H1 (cell line): ENCODE results near the gene SHISA9. TPM values are rescaled to one million over a fixed set of nuclear protein-coding genes. Genes with fewer than 3 reads are reported as not detected.

Source experiments
- CTCF ChIA-PET: fragments of 300-600 bp; sonication (Branson Sonifier 250); formaldehyde crosslinking; loops from one replicate; lab custom pipeline; 2021; ENCODE audit not compliant: partially characterized antibody; lab: Charles Lee
- POLR2A ChIA-PET: fragments of 300-600 bp; sonication (Branson Sonifier 250); formaldehyde crosslinking; loops from one replicate; lab custom pipeline; 2021; ENCODE audit warnings: inconsistent platforms; ENCODE audit not compliant: partially characterized antibody; lab: Charles Lee
- DNase-seq, 2 experiments: peaks; one replicate each; pipeline versions ENCODE4 v3.0.0 to v3.0.0-alpha.2; 2010 to 2022; ENCODE audit warnings: low spot score in 2 of 2, low read depth in 1 of 2, mixed read lengths in 1 of 2
- FAIRE-seq: peaks from 2 replicates; lab custom pipeline; 2011; peaks lifted over from hg19 to GRCh38; lab: Jason Lieb, UNC
- H2AFZ ChIP-seq: 2 replicates; pipeline ENCODE4 v1.8.1; 2012; ENCODE audit warnings: low read length, inconsistent platforms
- H2AK5ac ChIP-seq: 2 replicates; pipeline ENCODE4 v1.6.1; 2013; ENCODE audit warnings: low read depth, low read length
- H2BK120ac ChIP-seq: replicated peaks from 2 replicates; pipeline ENCODE3; 2013; ENCODE audit warnings: low read depth, low read length, inconsistent platforms
- H2BK12ac ChIP-seq: 2 replicates; pipeline ENCODE4 v1.6.1; 2013; ENCODE audit warnings: low read depth, low read length
- H2BK15ac ChIP-seq: 2 replicates; pipeline ENCODE4 v1.6.1; 2013; ENCODE audit warnings: low read length
- H2BK20ac ChIP-seq: 2 replicates; pipeline ENCODE4 v1.6.1; 2013; ENCODE audit warnings: low read length
- H2BK5ac ChIP-seq: 2 replicates; pipeline ENCODE4 v1.6.1; 2013; ENCODE audit warnings: low read depth, low read length
- H3K14ac ChIP-seq: 2 replicates; pipeline ENCODE4 v1.6.1; 2013; ENCODE audit warnings: inconsistent platforms; ENCODE audit not compliant: insufficient read length
- H3K18ac ChIP-seq: 2 replicates; pipeline ENCODE4 v1.6.1; 2013; ENCODE audit warnings: low read length; ENCODE audit errors: extremely low read depth
- H3K23ac ChIP-seq: 2 replicates; pipeline ENCODE4 v1.6.1; 2013; ENCODE audit warnings: inconsistent platforms; ENCODE audit not compliant: insufficient read length
- H3K23me2 ChIP-seq: 2 replicates; pipeline ENCODE4 v1.6.1; 2013; ENCODE audit warnings: low read depth, low read length
- H3K27ac ChIP-seq: 2 replicates; pipeline ENCODE4 v1.6.1; 2011; ENCODE audit warnings: low read depth, low read length, inconsistent platforms
- H3K27me3 ChIP-seq, 4 experiments: replicated peaks in 1 of 4; 1 replicate in 1 of 4; 2 replicates in 3 of 4; pipeline versions ENCODE4 v1.6.1 to v1.8.1; 2011 to 2013; ENCODE audit warnings: low read length in 3 of 4, mild to moderate bottlenecking in 3 of 4, inconsistent platforms in 2 of 4, mixed read lengths in 2 of 4, moderate library complexity in 1 of 4; ENCODE audit not compliant: control insufficient read depth in 3 of 4, insufficient read depth in 3 of 4; ENCODE audit errors: extremely low read depth in 1 of 4
- H3K36me3 ChIP-seq, 4 experiments: 2 replicates each; pipeline versions ENCODE4 v1.6.1 to v1.8.1; 2011 to 2013; ENCODE audit warnings: mild to moderate bottlenecking in 4 of 4, low read length in 3 of 4, moderate library complexity in 2 of 4, control low read depth in 1 of 4, inconsistent platforms in 1 of 4; ENCODE audit not compliant: insufficient read depth in 4 of 4, control insufficient read depth in 2 of 4
- H3K4ac ChIP-seq: replicated peaks from 2 replicates; pipeline ENCODE3; 2013; ENCODE audit warnings: low read length, low read depth, mixed read lengths, inconsistent platforms; ENCODE audit not compliant: insufficient read length
- H3K4me1 ChIP-seq, 4 experiments: replicated peaks in 1 of 4; 1 replicate in 1 of 4; 2 replicates in 3 of 4; pipeline versions ENCODE4 v1.6.1 to v1.8.1; 2011 to 2013; ENCODE audit warnings: low read length in 3 of 4, inconsistent platforms in 2 of 4, mixed read lengths in 1 of 4; ENCODE audit not compliant: insufficient read depth in 4 of 4, control insufficient read depth in 3 of 4
- H3K4me2 ChIP-seq, 2 experiments: 2 replicates each; pipeline versions ENCODE4 v1.6.1 to v1.8.1; 2011 to 2013; ENCODE audit warnings: low read depth in 2 of 2, low read length in 2 of 2, control low read depth in 1 of 2, inconsistent platforms in 1 of 2, mild to moderate bottlenecking in 1 of 2; ENCODE audit not compliant: insufficient read depth in 1 of 2
- H3K4me3 ChIP-seq, 4 experiments: fragments of 200-600, 300-600 bp in 1 of 4; sonication (generic), shearing (Covaris generic), sonication (Bioruptor Twin) in 1 of 4; 2 replicates each; pipeline versions ENCODE4 v1.5.1 to v1.8.1; 2011 to 2016; ENCODE audit warnings: low read length in 4 of 4, low read depth in 3 of 4, control low read depth in 2 of 4, inconsistent platforms in 2 of 4, mild to moderate bottlenecking in 2 of 4, mixed read lengths in 1 of 4, moderate library complexity in 1 of 4; ENCODE audit not compliant: insufficient read depth in 2 of 4; ENCODE audit errors: extremely low read depth in 1 of 4
- H3K56ac ChIP-seq: replicated peaks from 2 replicates; pipeline ENCODE3; 2013; ENCODE audit warnings: low read depth, mild to moderate bottlenecking, mixed read lengths, low read length, inconsistent platforms; ENCODE audit not compliant: insufficient read length
- H3K79me1 ChIP-seq: 2 replicates; pipeline ENCODE4 v1.6.1; 2013; ENCODE audit warnings: low read depth, low read length, control low read depth
- H3K79me2 ChIP-seq, 2 experiments: 2 replicates each; pipeline versions ENCODE4 v1.6.1 to v1.8.1; 2012 to 2013; ENCODE audit warnings: low read length in 2 of 2, mild to moderate bottlenecking in 2 of 2, inconsistent platforms in 1 of 2; ENCODE audit not compliant: insufficient read depth in 2 of 2, control insufficient read depth in 1 of 2
- H3K9ac ChIP-seq, 4 experiments: replicated peaks in 1 of 4; 1 replicate in 1 of 4; 2 replicates in 3 of 4; pipeline versions ENCODE4 v1.6.1 to v1.8.1; 2011 to 2013; ENCODE audit warnings: low read depth in 3 of 4, low read length in 3 of 4, control low read depth in 2 of 4, mild to moderate bottlenecking in 2 of 4, moderate library complexity in 2 of 4, inconsistent platforms in 1 of 4; ENCODE audit errors: extremely low read depth in 1 of 4
- H3K9me3 ChIP-seq, 2 experiments: 2 replicates each; pipeline versions ENCODE4 v1.6.1 to v1.8.1; 2012 to 2013; ENCODE audit warnings: mild to moderate bottlenecking in 2 of 2, moderate library complexity in 2 of 2, control low read depth in 1 of 2, inconsistent platforms in 1 of 2, low read depth in 1 of 2, low read length in 1 of 2, mixed read lengths in 1 of 2; ENCODE audit not compliant: insufficient read depth in 2 of 2
- H4K20me1 ChIP-seq, 2 experiments: replicated peaks in 1 of 2; 2 replicates each; pipeline versions ENCODE3 to v1.8.1; 2011 to 2013; ENCODE audit warnings: inconsistent platforms in 2 of 2, low read length in 2 of 2, mild to moderate bottlenecking in 1 of 2; ENCODE audit not compliant: insufficient read depth in 2 of 2, control insufficient read depth in 1 of 2
- H4K5ac ChIP-seq: 2 replicates; pipeline ENCODE4 v1.6.1; 2013; ENCODE audit warnings: low read length, low read depth, mixed read lengths, inconsistent platforms; ENCODE audit not compliant: insufficient read length
- H4K8ac ChIP-seq: 2 replicates; pipeline ENCODE4 v1.8.0; 2013; ENCODE audit warnings: mild to moderate bottlenecking, moderate library complexity, low read length, inconsistent platforms; ENCODE audit not compliant: insufficient read depth; ENCODE audit errors: extremely low read depth
- H4K91ac ChIP-seq: replicated peaks from 2 replicates; pipeline ENCODE3; 2013; ENCODE audit warnings: low read length, mixed read lengths, inconsistent platforms; ENCODE audit not compliant: insufficient read length
- E2F6 ChIP-seq: IDR thresholded peaks from 2 replicates; pipeline ENCODE4 v1.6.1; 2012; ENCODE audit warnings: inconsistent platforms
- HDAC2 ChIP-seq, 2 experiments: fragments of 300-600 bp in 1 of 2; sonication (generic) in 1 of 2; IDR thresholded peaks; 2 replicates each; pipeline ENCODE4 v1.6.1; 2011 to 2012; ENCODE audit warnings: low read depth in 2 of 2, low read length in 2 of 2, mild to moderate bottlenecking in 2 of 2, moderate library complexity in 2 of 2, borderline replicate concordance in 1 of 2, inconsistent platforms in 1 of 2
- KDM5A ChIP-seq: fragments of 200-600 bp; IDR thresholded peaks from 2 replicates; pipeline ENCODE4 v1.7.1; 2012; ENCODE audit warnings: mild to moderate bottlenecking, low read length, inconsistent platforms, mixed read lengths
- SIN3A ChIP-seq, 2 experiments: IDR thresholded peaks in 1 of 2; conservative IDR thresholded peaks in 1 of 2; 2 replicates each; pipeline ENCODE4 v1.6.1; 2011 to 2012; ENCODE audit warnings: low read length in 2 of 2, improper control_type of control experiment in 1 of 2, low read depth in 1 of 2, mild to moderate bottlenecking in 1 of 2
- TBP ChIP-seq: IDR thresholded peaks from 2 replicates; pipeline ENCODE4 v1.6.1; 2011; ENCODE audit warnings: low read depth, low read length, improper control_type of control experiment
- TCF12 ChIP-seq: IDR thresholded peaks from 2 replicates; pipeline ENCODE4 v1.6.1; 2011; ENCODE audit warnings: low read depth, mild to moderate bottlenecking, low read length
- YY1 ChIP-seq: IDR thresholded peaks from 2 replicates; pipeline ENCODE4 v1.6.1; 2011; ENCODE audit warnings: low read depth, mild to moderate bottlenecking, low read length
- WGBS, 2 experiments: shearing (Covaris generic) in 1 of 2; methylation state at CpG; one replicate each; pipeline versions ENCODE4 v1.1.6 to v1.1.7; 2013 to 2015; ENCODE audit warnings: low lambda C conversion rate in 2 of 2, mixed read lengths in 2 of 2, inconsistent platforms in 1 of 2, low coverage in 1 of 2, missing lambda C conversion rate in 1 of 2; ENCODE audit not compliant: insufficient replicate concordance in 2 of 2, insufficient coverage in 1 of 2, insufficient read length in 1 of 2; ENCODE audit errors: extremely low coverage in 1 of 2, missing lambda C conversion rate in 1 of 2; 5-methylcytosine and 5-hydroxymethylcytosine counted together
- polyA plus RNA-seq, 7 experiments: library from polyadenylated mRNA; depleted of rRNA in 3 of 7; stranded (reverse) in 5 of 7; unstranded in 2 of 7; fragments of >200 nt in 5 of 7; fragments of 200-250 nt in 2 of 7; gene quantifications; 1 replicate in 5 of 7; 2 replicates in 1 of 7; 4 replicates in 1 of 7; pipeline versions ENCODE4 v1.2.1 to v1.2.3, GENCODE V29; 2011 to 2013; ENCODE audit warnings: missing spikeins in 2 of 7, mixed read lengths in 2 of 7
- total RNA-seq: library from RNA; stranded (reverse); fragmentation: NEBNext Ultra II Directional; extraction: Animal tissue kit (Norgen Biotek cat#: 25700); gene quantifications from 2 replicates; pipeline ENCODE4 v1.2.1, GENCODE V29; 2021

The SHISA9 gene
- total and polyA plus RNA-seq, 2 of the 8 experiments (the other 6 are each of a cell fraction or from before 2014, with no cell fraction given): 25.6 to 39.8 TPM

- H2BK15ac ChIP-seq: no peak overlapping the region
- peaks cover 0 to 34% of the 10 kb centered on the region in 2 experiments; a peak in 2 of 4 replicates for H3K79me2 ChIP-seq
- no peaks in the 10 kb centered on the region; the same call in 1 of the 2 replicates for H3K23me2 ChIP-seq
- no peak overlapping the region for H3K14ac ChIP-seq
- H3K4me2 ChIP-seq: no peak overlapping the region
- H3K9me3 ChIP-seq: peaks cover 0 to 2% of the 10 kb centered on the region in 2 experiments; a peak in 3 of 4 replicates
- H3K27ac ChIP-seq: no peak overlapping the region
- DNase-seq: no peak
- H4K91ac ChIP-seq: no peak overlapping the region
- H4K8ac ChIP-seq: no peak overlapping the region
- H2AK5ac ChIP-seq: no peak overlapping the region
- peaks cover 0 to 1% of the 10 kb centered on the region in 2 experiments for H4K20me1 ChIP-seq
- H2AFZ ChIP-seq: no peak overlapping the region
- no peaks in the 10 kb centered on the region for H3K36me3 ChIP-seq
- H3K18ac ChIP-seq: no peak overlapping the region
- no peak for TF ChIP-seq TCF12
- no peak for TF ChIP-seq TBP
- TF ChIP-seq HDAC2 (IDR thresholded peaks at IDR 0.05; ENCODE audit: borderline replicate concordance in 1 of 2, low read depth in 2 of 2, low read length in 2 of 2): no peak
- TF ChIP-seq E2F6: no peak
- no peak for TF ChIP-seq YY1
- no peak for TF ChIP-seq SIN3A (conservative IDR thresholded peaks at IDR 0.05 in 1 of 2, IDR thresholded peaks at IDR 0.05 in 1 of 2; ENCODE audit: low read depth in 1 of 2, low read length in 2 of 2)
- TF ChIP-seq KDM5A: no peak
- CTCF ChIA-PET: interaction anchor here (1.2 kb wide), 1 partner anchor 196 kb away, joined by 4 read pairs; no protein-coding TSS in a partner anchor
- H2BK5ac ChIP-seq: no peak overlapping the region
- POLR2A ChIA-PET: no interaction called here
- H4K5ac ChIP-seq: no peak overlapping the region
- H3K9ac ChIP-seq: no peak overlapping the region
- H3K27me3 ChIP-seq: no peaks in the 10 kb centered on the region
- H3K4ac ChIP-seq: no peak overlapping the region
- H3K4me3 ChIP-seq: no peak overlapping the region
- H3K56ac ChIP-seq: no peak overlapping the region
- no peak for FAIRE-seq
- peaks cover 4% of the 10 kb centered on the region; the same call in 1 of the 2 replicates for H3K79me1 ChIP-seq
- H2BK12ac ChIP-seq: no peak overlapping the region
- WGBS, 2 experiments: 88% methylated on average over 6 of the region's 6 CpGs; no CpG with 5 or more reads in 1 of the 2 experiments
- no peak overlapping the region for H2BK20ac ChIP-seq
- H3K23ac ChIP-seq: no peak overlapping the region
- H3K4me1 ChIP-seq: peaks cover 3 to 8% (median 5%) of the 10 kb centered on the region in 4 experiments; a peak in 5 of 7 replicates
- no peak overlapping the region for H2BK120ac ChIP-seq
These were observed 202.6 kb downstream of the SHISA9 start for GRCh38 chr16:13103831-13104530.
